Liver (tissue), 3 donors: ENCODE results near the gene CCBE1.

Source experiments
- CTCF ChIP-seq: fragments of 150-350 bp; IDR thresholded peaks from 2 replicates; pipeline ENCODE4 v1.5.1; 2017; ENCODE audit warnings: improper control_type of control experiment, low read depth, low read length; ENCODE audit not compliant: missing input control
- FOXA1 ChIP-seq: IDR thresholded peaks from 2 replicates; pipeline ENCODE4 v1.6.1; 2016; ENCODE audit warnings: antibody characterized with exemption
- GABPA ChIP-seq, 2 donors: IDR thresholded peaks in 1 of 2; conservative IDR thresholded peaks in 1 of 2; 2 replicates each; pipeline ENCODE4 v1.6.1; 2016; ENCODE audit warnings: antibody characterized with exemption in 2 of 2, mild to moderate bottlenecking in 1 of 2, moderate library complexity in 1 of 2
- MAX ChIP-seq: IDR thresholded peaks from 2 replicates; pipeline ENCODE4 v1.6.1; 2016; ENCODE audit warnings: antibody characterized with exemption
- NR2F2 ChIP-seq: IDR thresholded peaks from 2 replicates; pipeline ENCODE4 v1.6.1; 2016; ENCODE audit warnings: antibody characterized with exemption
- RAD21 ChIP-seq, 2 donors: IDR thresholded peaks; 2 replicates each; pipeline ENCODE4 v1.6.1; 2016; ENCODE audit warnings: antibody characterized with exemption in 2 of 2, mild to moderate bottlenecking in 2 of 2
- REST ChIP-seq: IDR thresholded peaks from 2 replicates; pipeline ENCODE4 v1.6.1; 2016; ENCODE audit warnings: antibody characterized with exemption, mild to moderate bottlenecking
- SP1 ChIP-seq: IDR thresholded peaks from 2 replicates; pipeline ENCODE4 v1.6.1; 2018; ENCODE audit warnings: antibody characterized with exemption, mild to moderate bottlenecking
- TAF1 ChIP-seq: conservative IDR thresholded peaks from 2 replicates; pipeline ENCODE4 v1.6.1; 2016; ENCODE audit warnings: antibody characterized with exemption, mild to moderate bottlenecking
- YY1 ChIP-seq: IDR thresholded peaks from 2 replicates; pipeline ENCODE4 v1.6.1; 2016; ENCODE audit warnings: antibody characterized with exemption, mild to moderate bottlenecking
- ZBTB33 ChIP-seq: IDR thresholded peaks from 2 replicates; pipeline ENCODE4 v1.6.1; 2016; ENCODE audit warnings: antibody characterized with exemption
- donor health status: healthy.
- donor health status: healthy.

GRCh38 chr18:59576541-59577385 lies 120.5 kb downstream of the CCBE1 start:
- TF ChIP-seq CTCF (no peak), TAF1 (no peak), ZBTB33 (no peak), YY1 (no peak), RAD21 (IDR thresholded peaks at IDR 0.05) (no peak), SP1 (no peak), MAX (no peak), GABPA (IDR thresholded peaks at IDR 0.05 in 1 of 2, conservative IDR thresholded peaks at IDR 0.05 in 1 of 2) (no peak), NR2F2 (no peak), FOXA1 (no peak), REST (no peak)
